ENCODE results near the gene TREML1.
"Not testable (repeated sequence)": the region's sequence is repeated elsewhere in the genome, so short reads cannot be mapped to it uniquely, and the experiment has no call there.

Gene TREML1, protein sequence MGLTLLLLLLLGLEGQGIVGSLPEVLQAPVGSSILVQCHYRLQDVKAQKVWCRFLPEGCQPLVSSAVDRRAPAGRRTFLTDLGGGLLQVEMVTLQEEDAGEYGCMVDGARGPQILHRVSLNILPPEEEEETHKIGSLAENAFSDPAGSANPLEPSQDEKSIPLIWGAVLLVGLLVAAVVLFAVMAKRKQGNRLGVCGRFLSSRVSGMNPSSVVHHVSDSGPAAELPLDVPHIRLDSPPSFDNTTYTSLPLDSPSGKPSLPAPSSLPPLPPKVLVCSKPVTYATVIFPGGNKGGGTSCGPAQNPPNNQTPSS

DNA sequence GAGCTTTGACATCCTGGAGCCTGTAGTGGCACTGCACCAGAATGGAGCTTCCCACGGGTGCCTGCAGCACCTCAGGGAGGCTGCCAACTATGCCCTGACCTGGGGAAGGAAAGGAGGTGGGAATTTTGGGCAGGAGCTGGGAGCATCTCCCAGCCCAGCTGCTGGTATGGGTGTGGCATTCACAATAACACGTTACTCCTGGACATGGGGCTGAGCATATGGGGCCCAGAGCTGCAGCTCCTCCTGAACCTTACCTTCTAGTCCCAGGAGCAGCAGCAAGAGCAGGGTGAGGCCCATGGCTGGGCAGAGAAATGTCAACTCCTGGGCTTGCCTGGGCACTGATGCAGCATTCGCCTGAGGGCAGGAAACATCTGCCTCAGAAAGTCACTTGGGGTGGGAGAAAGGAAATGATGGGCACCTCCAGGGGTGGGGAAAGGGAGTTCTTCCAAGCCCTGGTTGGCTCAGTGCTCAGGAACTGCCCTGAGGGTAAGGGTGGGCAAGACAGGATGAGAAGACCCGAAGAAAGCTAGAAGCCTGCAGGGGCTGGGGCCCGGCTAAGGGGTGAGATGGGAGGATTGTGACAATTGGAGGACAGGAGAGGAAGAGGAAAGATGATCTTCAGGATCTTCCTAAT lies at the start of gene TREML1:
Gene TREML1, minus strand, starts transcription at position 356 of the 634 bp plus-strand sequence. Its CDS starts 59 bp downstream, at position 297.
- FAIRE-seq: no peak

DNA sequence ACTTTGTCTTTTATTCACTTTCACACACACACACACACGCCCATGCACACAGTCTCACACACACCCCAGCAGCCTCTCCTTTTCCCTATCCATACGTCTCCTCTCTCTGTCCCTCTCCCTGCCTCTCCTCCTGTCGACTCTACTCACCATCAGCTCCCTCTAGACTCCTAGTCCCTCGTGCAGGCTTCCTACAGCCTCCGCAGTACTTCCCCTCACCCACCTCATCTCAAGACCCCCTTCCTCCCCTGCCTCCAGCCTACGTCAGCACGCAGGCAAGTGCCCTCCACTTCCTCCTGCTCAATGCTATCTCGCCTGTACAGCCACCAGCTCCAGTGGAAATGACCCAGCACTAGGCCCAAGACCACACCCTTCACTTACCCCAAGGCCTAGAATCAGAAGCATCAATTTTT lies 47.6 kb upstream of the TREML1 start:
- FAIRE-seq: no peak

DNA sequence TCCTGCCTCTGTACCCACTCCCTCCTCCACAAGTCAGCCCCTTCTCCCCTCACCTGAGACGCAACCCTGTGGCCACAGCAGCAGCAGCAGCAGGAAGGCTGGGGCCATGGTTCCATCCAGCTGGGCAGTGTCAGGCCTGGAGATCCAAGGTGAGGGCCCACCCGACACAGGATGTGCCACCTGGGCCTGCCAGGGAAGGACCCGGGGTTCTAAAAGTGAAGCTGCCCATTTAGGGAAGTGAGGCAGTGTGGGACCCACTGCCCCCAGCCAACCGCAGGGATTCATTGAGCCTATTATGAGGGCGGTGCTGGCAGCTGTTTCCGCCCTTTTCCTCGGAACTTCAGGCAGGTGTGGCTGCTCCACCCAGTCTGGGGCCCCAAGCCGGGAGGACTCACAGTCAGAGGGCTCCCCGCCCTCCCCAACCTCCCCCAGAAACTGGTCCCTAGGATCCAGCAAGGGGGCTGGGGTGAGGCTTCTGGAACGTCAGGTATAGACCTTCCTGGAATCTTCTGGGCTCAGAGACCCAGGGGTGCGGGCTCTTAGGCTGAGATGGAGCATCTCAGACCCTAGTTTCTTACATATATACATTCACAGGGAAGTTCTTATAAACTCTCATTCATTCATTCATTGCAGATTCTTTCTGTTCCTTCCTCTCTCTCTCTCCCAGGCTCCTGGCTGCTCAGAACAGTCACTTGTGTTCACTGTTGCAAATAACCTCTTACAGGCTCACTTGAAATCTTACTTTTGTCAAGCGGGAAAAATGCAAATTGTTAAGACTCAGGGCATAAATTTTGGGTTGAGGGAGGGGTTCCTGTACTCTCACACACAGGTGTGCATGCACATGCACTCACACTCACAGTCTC lies 47.0 kb upstream of the TREML1 start, which contains the start of gene TREML2:
Gene TREML2, minus strand, starts transcription at position 249 of the 863 bp plus-strand sequence. Its CDS starts 141 bp downstream, at position 108.
- no peak for FAIRE-seq

DNA sequence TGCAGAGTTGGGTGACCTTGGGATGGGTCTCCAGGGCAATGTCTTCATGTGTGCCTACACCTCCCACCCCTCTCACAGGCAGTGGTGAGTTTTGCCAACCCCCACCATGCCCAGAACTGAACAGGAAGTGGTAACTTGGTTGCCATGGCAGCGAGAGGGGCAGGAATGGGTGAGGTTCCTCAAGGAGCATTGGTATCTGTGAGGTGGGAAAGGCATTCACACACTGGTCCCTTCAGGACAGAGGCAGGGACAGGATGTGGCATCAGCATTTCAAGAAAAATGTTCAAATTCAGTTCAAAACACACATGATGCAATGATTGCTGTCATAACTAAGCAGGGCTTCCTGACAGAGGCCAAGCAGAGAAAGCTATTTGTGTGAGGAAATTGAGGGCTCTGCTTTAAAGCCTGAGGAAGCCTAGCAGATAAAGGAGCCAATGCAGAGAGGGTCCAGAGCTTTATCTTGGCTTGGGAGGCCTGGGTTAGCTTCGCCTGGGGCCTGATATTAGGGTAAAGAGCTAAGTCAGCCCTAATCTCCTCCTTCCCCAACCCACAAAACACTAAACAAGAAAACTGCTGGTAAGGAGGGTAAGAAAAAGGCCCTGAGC lies 46.3 kb upstream of the TREML1 start:
- FAIRE-seq: no peak

DNA sequence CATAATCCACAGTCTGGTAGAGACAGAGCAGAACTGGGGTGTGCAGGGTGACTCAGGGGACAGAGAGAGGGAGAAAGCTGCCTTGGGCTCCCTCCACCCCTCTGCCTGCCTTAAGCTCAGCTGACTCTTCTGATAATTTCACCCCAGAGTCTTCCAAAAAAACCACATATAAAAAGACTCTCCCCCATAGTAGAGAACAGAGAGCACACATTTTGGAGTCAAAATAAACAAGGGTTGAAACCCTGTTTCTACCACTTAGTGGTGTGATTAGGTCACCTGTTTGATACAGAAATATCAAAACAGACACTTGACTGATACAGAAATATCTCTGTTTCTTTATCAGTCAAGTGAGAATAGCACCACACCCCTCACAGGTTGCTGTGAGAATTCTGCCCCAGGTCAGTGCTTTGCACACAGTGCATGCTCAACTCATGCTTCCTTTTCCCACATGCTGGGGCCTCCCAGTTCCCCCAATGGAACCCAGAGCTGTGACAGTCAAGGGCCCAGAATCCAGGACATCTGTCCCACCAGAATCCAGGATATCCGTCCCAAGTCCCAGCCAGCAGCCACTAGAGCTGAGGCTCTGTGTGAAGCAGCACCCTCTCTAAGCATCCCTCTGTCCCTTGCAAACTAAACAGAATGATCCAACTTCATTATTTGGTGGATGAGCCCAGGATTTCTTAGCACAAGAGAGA lies 45.6 kb upstream of the TREML1 start:
- no peak for FAIRE-seq

DNA sequence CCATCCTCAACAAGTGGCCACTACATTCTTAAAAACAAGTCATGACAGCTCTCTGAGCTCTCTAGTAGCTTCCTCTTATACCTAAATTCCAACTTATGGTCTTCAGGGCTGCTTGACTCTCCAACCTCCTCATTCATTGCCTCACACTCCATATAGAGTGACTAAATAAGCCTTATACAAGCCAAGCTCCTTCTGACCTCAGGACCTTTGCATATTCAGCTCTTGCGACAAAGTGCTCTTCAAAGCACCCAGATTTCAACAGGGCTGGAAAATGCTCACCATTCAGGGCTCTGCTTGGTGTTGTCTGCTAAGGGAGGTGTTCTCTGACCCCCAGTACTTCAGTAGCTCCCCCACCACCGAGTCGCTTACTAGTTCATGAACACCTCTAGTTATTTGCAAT lies 43.1 kb upstream of the TREML1 start:
- no peak for FAIRE-seq

DNA sequence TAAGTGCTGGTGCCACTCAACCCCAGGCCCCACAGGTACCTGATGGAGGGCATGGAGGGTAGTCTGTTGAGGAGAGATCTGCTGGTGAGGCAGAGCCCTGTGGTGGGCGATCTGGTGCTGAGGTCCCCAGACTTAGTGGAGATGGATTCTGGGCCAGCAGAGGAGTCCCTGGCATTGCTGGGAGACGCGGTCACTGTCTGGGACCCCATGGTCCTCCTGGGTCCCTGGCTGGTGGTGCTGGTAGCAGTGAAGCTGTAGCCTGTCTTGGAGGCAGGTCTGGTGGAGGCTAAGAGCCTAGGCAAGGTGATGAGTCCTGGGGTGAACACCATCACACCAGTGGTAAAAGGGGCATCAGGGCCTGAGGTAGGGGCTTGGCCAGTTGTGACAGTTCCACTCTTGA lies 40.2 kb upstream of the TREML1 start:
- FAIRE-seq: no peak

DNA sequence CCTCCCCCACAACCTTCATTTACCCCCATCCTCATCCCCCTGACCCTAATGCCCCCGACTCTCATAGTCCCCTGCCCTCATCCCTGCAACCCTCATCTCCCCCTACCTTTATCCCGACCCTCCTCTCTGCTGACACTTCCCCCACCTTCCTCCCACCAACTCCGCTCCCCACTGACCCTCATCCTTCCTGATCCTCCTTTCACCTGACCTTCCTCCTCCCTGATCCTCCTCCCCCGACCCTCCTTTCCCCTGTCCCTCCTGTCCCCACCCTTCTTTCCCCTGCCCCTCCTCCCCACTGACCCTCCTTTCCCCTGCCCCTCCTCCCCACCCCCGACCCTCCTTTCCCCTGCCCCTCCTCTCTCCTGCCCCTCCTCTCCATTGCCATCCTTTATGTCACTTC lies 39.7 kb upstream of the TREML1 start:
- no peak for FAIRE-seq

DNA sequence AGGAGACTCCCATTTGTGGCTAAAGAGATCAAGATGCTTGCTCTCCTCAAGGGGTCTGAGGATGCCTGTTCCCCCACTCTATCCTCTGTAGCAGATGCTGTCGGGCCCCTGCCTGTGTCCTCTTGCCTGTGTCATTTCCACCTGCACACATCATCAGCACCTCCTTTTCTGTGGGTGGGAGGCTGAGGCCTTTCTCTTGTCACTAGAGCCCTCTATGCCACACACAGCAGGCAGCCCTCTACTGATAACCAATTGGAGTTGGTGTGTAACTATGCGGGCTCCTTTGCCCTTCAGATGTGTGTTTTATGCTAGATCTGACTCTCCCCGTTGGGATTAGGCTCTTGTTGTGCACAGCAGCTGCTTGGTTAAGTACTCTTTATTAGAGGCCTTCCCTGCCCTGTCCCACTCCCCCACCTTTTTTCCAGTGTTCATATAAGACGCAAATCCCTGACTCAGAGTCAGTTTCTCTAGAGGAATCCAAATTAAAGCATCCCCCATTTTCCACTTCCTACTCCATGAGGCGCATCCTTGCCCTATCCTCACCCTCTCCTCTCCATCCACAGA lies 39.1 kb upstream of the TREML1 start:
- no peak for FAIRE-seq

DNA sequence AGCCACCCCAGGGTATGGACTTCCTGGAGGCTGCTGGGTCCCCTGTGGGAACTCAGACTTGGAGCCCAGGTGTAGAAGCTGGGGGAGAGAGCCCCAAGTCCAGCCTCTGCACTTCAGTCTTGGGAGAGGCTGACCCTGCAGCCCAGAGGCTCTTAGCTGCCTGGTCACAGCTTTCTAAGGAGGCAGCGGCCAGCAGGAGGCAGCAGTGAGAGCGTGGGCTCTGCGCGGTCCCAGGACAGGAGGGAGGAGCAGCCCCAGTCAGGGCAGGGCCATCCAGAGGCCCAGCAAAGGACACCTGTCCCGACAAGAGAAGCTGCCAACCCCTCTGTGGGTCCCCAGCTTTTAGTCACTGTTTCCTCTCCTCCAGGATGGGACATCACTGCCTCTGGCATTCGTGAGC lies 37.4 kb upstream of the TREML1 start:
- no peak for FAIRE-seq

DNA sequence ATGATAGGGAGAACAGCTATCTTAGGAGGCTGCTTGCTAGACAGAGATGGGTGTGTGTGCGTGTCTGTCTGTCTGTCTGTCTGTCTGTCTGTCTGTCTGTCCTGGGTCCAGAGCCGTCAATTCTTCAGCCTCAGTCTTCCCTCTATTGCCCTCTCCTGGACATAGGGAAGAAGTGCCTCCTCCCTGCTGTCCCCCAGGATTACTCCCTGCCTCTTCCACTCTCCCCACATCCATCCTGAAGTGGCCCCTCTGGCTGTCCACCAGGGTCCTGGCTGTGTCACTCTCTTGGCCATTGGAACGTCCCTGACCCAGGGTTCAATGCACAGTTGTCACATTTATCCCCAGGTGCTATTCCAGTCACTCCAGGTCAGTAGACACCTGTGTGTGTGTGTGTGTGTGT lies 36.6 kb upstream of the TREML1 start:
- FAIRE-seq: no peak

DNA sequence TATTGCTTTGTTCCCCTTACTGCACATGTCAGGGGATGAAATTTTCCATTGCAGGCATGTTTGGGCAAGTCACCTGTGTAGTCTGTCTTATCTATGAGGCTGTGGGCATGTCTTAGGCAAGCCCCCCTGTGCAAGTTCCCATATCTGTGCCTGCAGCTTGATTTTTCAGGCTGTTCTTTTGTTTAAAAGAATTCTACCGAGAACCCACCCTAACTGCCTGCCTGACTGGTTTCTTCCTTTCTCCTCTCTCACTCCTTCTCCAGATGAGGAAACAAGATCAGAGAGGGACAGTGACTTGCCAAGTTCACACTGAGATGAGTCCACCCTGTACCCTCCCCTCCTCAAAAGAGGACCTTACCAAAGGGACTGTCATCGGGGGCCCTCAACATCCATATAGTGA lies 35.8 kb upstream of the TREML1 start:
- no peak for FAIRE-seq

DNA sequence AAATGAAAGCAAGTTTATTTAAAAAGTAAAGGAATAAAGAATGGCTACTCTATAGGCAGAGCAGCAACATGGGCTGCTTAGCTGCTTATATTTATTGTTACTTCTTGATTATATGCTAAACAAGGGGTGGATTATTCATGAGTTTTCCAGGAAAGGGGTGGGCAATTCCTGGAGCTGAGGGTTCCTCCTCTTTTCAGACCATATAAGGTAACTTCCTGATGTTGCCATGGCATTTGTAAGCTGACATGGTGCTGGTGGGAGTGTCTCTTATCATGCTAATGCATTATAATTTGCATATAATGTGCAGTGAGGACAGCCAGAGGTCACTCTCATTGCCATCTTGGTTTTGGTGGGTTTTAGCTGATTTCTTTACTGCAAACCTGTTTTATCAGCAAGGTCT lies 34.9 kb upstream of the TREML1 start:
- not testable (repeated sequence) for FAIRE-seq

DNA sequence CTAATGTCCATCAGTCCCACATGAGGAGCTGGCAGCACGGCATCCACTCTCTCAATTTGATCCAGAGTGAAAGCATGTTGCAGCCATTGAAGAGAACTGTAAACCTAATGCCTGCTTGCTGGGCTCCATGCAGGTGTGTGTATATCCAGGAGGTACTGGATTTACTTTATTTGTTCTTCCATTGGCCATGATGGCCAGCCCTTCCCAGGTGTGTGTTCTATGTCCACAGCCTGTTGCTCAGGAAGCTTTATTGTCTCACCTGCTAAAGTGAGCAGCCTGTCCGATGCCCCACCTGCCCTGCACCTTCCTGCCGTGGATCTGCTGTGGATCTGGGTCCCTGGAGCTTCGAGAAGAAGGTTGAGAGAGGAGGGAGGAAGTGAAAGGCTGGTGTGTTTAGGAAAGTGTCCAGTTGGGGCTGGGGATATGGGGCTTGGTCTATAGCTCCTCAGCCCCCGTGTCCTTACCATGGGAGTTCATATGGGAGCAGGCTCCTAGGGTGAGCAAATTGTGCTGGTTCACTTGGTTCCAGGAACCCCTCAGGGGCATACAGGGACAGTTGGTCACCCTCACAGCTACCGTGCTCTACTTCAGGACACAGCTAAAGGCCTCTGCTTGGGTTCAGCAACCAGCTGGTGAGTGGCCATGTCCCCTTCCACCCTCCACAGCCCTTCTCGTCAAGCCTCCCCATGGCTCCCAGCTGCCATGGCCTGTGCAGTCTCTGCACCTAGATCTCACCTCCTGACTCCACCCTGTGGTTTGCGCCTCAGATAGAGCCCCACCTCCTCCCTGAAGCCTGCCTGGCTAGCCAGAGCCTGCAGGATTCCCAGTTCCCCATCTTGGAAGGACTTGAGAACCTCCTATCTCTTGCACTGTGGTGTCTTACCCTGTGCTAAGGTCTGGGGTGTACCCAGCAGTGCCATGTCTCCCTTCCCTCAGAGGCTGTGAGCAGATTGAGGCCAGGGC lies 34.1 kb upstream of the TREML1 start:
- no peak for FAIRE-seq

DNA sequence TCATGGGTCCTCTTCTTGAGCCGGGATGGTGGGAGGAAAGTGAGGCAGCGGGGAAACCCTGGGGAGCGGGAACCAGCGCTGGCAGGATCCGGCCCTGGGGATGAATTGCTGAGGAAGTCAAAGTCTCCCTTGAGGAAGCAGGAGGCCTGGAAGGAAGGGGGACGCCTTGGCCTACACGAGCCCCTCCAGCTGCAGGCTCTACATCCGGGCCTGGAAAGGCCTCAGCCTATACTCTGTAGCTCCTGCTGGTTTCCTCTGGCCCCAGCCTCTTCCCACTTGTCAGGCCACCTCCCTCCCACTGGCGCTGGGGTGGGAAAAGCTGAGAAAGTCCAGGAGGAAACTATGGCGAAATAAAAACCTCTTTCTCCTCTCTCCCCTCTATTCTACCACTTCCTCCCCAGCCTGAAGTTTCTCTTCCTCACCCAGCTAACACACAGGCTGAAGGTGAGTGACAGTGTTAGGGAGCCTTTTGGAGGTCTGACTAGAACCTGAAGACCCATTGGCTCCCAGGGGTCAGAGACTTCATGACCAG lies 31.9 kb upstream of the TREML1 start:
- no peak for FAIRE-seq

DNA sequence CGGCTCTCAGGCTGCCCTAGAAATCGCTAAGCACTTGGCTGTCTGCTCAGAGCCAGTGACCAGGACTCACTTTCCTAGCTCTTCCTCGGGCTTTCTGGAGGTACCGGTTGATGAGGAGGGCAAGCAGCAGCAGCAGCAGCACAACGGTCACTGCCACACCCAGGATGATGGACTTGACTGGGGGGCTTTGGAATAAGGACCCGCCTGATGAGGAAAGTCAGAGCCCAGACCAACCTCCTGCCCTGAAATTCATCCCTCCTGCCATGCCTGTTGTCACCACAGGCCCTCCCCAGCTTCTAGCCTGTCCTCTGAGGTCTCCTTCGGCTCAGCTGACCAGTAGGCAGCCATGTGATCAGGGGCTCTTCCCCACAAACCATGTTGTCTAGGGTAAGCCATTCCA lies 30.6 kb upstream of the TREML1 start:
- no peak for FAIRE-seq

DNA sequence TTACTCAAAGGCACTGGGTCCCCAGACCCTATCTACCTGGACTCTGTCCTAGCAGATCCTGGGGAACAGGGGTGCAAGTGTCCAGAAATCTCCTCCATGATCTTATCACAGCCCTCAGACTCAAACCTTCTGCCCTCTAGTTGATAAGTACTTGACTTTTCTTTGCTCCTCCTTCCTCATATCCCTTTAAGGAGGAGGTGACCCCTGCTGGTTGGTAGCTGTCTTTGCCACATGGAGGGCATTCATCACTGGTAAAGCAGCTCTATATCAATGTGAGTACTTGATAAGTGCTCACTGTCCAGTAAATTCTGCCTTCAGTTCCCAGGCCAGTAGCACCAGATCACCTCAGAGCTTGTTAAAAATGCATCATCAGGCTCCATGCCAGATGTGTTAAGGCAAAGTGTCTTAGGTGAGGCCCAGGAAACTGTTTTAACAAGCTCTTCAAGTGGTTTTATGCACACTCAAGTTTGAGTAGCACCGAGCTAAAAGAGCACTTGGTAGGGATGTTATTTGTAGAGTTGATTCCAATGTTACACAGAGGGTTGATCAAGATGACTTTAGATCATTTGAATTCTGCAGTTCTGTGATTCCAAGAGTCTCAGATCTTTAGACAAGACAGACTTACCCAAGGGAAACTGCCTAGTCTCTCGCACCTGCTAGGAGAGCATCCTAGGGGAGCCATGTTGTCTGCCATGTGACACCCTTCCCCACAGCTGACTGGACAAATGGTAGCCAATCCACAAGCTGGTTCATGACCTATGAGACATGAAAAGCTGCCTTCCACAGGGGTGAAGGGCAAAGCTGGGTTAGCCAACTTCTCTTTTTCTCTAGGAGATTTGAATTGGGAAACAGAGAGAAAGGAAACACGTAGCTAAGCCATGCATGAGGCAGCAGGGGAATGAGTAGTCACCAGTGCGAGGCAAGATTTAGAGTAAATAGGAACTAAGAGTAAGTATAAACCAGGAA lies 28.2 kb upstream of the TREML1 start:
- no peak for FAIRE-seq

DNA sequence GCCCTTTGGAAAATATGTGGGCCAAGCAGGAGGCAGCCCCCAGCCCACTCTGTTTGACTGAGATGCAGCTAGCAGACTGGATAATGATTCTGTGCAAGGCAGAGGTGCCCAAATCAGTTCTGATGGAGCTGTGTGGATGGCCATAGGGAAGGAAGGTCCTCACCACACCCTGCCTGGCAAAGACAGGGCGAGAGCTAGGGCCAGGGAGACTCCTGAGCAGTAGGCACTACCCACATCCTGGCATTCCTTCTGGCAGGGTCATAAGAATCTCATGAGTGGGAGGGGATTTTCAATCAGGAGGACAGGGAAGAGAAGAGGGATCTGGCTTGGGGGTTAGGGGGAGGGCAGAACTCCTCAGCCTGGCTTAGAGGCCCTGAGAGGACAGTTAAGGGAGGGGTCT lies 27.4 kb upstream of the TREML1 start:
- no peak for FAIRE-seq

DNA sequence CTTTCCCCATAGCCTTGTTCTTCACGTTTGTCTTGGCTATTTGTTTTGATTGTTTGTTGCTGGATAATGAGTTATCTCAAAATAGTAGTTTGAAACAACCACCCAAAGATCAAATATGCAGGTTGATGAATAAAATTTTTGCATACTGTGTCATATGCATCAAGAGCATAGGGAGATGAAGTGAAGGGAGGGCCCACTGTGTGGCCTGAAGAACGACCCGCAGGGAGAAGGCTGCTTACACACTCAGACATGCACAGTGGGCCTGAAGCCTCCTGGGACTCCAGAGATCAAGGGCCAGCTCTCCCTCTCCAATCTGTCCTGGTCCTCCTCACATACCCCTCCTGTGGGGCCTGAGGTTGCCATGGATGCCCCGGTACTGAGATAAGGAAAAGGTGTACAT lies 25.0 kb upstream of the TREML1 start:
- no peak for FAIRE-seq

DNA sequence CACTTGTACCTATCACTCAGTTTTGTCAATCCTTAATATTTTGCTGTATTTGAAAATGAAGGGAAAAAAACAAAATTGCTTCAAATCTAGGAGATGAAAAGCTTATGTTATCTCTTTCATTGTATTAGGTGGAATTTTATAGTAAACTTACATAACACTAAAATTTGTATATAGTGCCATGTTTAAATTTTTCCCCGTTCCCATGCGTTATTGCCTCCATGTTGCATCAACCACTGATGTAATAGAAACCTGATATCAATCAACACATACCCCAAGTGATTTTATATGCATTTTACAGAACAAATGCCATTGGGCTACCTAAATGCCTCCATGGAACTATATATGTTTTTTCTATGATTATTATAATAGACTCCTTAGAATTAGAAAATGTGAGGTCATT lies 23.5 kb upstream of the TREML1 start:
- no peak for FAIRE-seq

Data from A204.1 (cell line).